BJ (cell line): ENCODE data around the gene FAM124B. TPM values are rescaled to one million over a fixed set of nuclear protein-coding genes. Genes with fewer than 3 reads are reported as not detected.

Experiments
- CTCF ChIA-PET: fragments of 350-600 bp; formaldehyde crosslinking; extraction: SDS; loops from one replicate; lab custom pipeline; 2021; ENCODE audit warnings: antibody characterized with exemption, inconsistent platforms; lab: Yijun Ruan, JAX
- POLR2A ChIA-PET: fragments of 300-600 bp; sonication (Branson Sonifier 250); formaldehyde crosslinking; extraction: SDS; loops from one replicate; lab custom pipeline; 2021; ENCODE audit warnings: antibody characterized with exemption; lab: Charles Lee
- DNase-seq: peaks from one replicate; pipeline ENCODE4 v3.0.0-alpha.2; 2011; ENCODE audit warnings: low read depth
- H3K27me3 ChIP-seq: 2 replicates; pipeline ENCODE4 v1.6.0; 2011; ENCODE audit warnings: low read length; ENCODE audit not compliant: control insufficient read depth, insufficient read depth
- H3K36me3 ChIP-seq: 2 replicates; pipeline ENCODE4 v1.5.1; 2011; ENCODE audit warnings: low read length; ENCODE audit not compliant: control insufficient read depth, insufficient read depth
- H3K4me3 ChIP-seq: 2 replicates; pipeline ENCODE4 v1.5.1; 2011; ENCODE audit warnings: low read depth, mild to moderate bottlenecking, control low read depth, low read length
- polyA plus RNA-seq: library from polyadenylated mRNA; depleted of rRNA; stranded (reverse); fragments of >200 nt; gene quantifications from 2 replicates; pipeline ENCODE4 v1.2.3, GENCODE V29; 2011
- TF ChIP-seq, protein P1 (sequence below): IDR thresholded peaks from 2 replicates; pipeline ENCODE4 v1.5.1; 2011; ENCODE audit warnings: low read depth, mild to moderate bottlenecking, control low read depth, inconsistent platforms, low read length, moderate library complexity; ENCODE audit not compliant: insufficient read depth

Gene FAM124B
- polyA plus RNA-seq, 1 experiment: 0.04 TPM

DNA sequence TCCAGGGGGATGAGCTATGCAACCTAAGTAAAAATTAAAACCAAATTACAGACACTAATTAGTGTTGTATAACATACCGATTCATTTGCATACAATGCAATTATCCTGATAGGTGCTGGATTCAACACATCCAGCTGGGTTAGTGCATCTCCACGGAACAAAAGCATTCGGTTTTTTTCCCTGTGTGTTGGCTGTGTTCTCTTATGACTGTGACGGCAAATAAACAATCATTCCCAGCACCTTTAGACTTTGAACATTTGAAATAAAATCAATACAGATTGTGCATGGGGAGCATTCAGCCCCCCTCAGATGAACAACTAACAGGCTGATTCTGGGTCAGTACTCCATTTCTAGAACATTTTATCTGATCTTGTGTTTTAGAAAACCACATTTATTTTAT is 22.7 kb downstream of the FAM124B start:
- H3K36me3 ChIP-seq: no peaks in the 10 kb centered on the region
- TF ChIP-seq, protein P1, sequence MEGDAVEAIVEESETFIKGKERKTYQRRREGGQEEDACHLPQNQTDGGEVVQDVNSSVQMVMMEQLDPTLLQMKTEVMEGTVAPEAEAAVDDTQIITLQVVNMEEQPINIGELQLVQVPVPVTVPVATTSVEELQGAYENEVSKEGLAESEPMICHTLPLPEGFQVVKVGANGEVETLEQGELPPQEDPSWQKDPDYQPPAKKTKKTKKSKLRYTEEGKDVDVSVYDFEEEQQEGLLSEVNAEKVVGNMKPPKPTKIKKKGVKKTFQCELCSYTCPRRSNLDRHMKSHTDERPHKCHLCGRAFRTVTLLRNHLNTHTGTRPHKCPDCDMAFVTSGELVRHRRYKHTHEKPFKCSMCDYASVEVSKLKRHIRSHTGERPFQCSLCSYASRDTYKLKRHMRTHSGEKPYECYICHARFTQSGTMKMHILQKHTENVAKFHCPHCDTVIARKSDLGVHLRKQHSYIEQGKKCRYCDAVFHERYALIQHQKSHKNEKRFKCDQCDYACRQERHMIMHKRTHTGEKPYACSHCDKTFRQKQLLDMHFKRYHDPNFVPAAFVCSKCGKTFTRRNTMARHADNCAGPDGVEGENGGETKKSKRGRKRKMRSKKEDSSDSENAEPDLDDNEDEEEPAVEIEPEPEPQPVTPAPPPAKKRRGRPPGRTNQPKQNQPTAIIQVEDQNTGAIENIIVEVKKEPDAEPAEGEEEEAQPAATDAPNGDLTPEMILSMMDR: no peak
- H3K27me3 ChIP-seq: peaks cover 5% of the 10 kb centered on the region
- ChIA-PET CTCF (no interaction called here), POLR2A (no interaction called here)
- DNase-seq: no peak
- no peak overlapping the region for H3K4me3 ChIP-seq

DNA sequence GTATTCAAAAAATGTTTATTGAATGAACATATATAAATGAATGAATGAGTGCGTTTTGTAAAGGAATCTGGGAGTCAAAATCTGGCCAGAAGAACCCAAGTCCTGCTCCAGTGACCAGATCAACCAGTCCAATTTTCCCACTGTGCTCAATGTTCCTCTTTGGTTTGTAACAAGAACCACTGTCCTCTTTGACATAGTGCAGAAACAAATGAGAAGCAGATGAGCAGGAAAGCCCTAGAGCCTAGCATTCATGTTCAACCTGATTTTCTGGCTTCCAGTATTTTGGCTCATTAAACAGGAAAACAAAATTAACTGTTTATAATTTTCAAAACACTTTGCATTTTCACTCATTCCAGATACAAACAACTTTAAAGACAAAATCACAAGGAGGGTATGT is 23.2 kb downstream of the FAM124B start:
- no peaks in the 10 kb centered on the region for H3K36me3 ChIP-seq
- TF ChIP-seq, protein P1: no peak
- no peak overlapping the region for H3K4me3 ChIP-seq
- H3K27me3 ChIP-seq: peaks cover 5% of the 10 kb centered on the region
- POLR2A ChIA-PET: no interaction called here
- DNase-seq: no peak
- CTCF ChIA-PET: interaction anchor here (1.1 kb wide), 1 partner anchor 21 kb away, joined by 3 read pairs; no protein-coding TSS in a partner anchor

DNA sequence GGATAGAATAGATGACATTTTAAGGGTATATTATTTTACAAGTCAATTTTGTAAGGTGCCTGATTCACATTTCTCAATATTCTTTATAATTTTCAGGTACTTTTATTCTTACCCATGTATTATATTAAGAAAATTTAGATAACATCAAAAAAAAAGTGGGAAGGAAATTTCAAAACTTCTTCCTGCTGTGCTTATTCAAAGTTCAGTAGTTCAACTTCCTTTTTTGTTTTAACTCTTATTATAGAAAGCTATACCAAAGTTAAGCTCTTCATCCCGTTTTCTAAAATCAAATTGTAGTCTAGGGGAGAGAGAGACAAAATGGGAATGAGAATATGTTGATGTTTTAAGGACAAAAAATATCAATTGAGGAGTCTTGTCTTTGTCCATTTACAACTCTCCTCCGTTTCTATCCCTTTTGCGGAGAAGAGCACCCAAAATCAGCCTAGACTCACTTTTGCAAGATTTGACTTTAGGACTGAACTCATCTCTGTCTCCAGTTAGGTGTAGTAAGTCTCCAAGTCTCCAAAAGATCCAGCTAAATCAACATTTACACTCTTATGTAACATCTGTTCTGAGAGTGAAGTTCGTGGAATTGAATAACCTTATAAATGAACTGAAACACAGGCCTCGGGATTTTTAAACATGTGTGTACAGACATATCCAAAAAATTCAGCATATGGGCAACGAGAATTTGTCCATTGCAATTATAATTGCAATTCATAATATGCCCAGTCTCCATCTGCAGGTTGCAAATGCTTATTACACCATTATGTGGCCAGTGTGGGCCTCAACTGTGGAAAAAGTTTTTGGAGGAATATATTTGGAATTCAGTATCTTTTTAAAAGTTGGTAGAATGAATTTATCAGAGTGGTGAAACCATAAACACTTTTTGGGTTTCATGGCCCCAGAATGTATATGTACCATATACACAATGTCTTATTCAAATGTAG is 23.9 kb downstream of the FAM124B start:
- POLR2A ChIA-PET: no interaction called here
- Histone ChIP-seq H3K4me3 (no peak overlapping the region), H3K27me3 (peaks cover 7% of the 10 kb centered on the region), H3K36me3 (no peaks in the 10 kb centered on the region)
- TF ChIP-seq, protein P1: peak; percentile 19; the same call in 1 of the 2 replicates
- DNase-seq: no peak
- CTCF ChIA-PET: interaction anchor here (0.6 to 1.6 kb wide), 5 partner anchors 9 to 267 kb away, joined by 3 to 6 read pairs (median 4); no protein-coding TSS in a partner anchor

DNA sequence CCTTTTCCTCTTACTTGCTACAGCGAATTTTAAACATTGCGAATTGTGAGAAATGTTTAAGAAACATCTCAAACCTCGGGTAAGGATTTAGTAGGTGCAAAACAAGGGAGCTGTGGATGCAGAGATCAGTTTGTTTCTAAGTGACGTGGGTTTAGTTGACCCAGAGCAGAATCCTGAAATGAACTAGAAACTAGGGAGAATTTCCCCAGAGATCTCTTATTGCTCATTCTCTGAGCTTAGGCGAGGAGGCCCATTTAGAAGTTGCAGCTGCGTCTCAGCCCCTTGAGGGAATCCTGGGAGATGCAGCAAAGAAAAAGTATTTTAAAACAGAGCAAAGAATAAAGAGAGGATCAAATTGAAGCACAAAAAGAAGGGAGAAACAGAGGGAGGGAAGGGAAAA is 29.3 kb downstream of the FAM124B start:
- Histone ChIP-seq H3K4me3 (no peak overlapping the region), H3K27me3 (peaks cover 8% of the 10 kb centered on the region), H3K36me3 (no peaks in the 10 kb centered on the region)
- POLR2A ChIA-PET: interaction anchor here (0.7 kb wide), 1 partner anchor 43 kb away, joined by 3 read pairs; no protein-coding TSS in a partner anchor
- DNase-seq: no peak
- CTCF ChIA-PET: interaction anchor here (0.7 to 1.4 kb wide), 5 partner anchors 10 to 403 kb away, joined by 3 read pairs; no protein-coding TSS in a partner anchor
- TF ChIP-seq, protein P1: no peak

DNA sequence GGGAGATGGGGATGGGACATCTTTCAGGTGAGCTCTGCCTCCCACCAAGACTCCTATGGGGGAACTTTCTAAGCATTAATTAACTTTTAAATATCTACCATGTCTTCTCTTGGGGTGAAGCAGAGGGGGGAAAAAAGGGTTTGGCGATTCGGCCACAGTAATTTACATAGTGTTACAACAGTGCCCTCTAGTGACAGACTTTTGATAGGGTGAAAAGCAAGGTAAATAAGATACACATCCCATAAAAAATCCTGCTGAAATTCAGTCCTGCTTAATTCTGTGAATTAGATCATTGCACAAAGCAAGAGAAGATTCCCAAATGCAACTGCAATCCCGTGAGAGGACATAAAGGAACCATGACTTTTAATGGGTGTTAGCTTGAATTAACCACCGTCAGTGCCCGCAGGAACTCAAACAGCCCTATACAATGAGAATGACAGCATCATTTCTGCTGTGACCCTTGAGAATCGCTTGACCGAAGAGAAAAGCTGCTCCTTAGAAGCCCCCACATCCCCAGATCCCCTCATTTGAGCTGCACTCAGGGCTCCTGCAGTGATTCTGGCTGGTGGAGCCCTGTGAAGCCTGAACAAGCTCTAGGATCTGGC is 32.8 kb downstream of the FAM124B start:
- H3K4me3 ChIP-seq: no peak overlapping the region
- POLR2A ChIA-PET: no interaction called here
- CTCF ChIA-PET: interaction anchor here (0.6 to 3.5 kb wide), 36 partner anchors 8 to 434 kb away, joined by 3 to 32 read pairs (median 4); no protein-coding TSS in a partner anchor
- TF ChIP-seq, protein P1: peak; percentile 66
- DNase-seq: no peak
- H3K27me3 ChIP-seq: peaks cover 5% of the 10 kb centered on the region
- H3K36me3 ChIP-seq: no peaks in the 10 kb centered on the region
